Suppressor macrophage treated with lipopolysaccharide for 4 hours (primary cell): ENCODE data around the gene TNIP1.

ENCODE experiments used
- DNase-seq: peaks from one replicate; pipeline ENCODE4 v3.0.0-alpha.2; 2020

Gene TNIP1, protein sequence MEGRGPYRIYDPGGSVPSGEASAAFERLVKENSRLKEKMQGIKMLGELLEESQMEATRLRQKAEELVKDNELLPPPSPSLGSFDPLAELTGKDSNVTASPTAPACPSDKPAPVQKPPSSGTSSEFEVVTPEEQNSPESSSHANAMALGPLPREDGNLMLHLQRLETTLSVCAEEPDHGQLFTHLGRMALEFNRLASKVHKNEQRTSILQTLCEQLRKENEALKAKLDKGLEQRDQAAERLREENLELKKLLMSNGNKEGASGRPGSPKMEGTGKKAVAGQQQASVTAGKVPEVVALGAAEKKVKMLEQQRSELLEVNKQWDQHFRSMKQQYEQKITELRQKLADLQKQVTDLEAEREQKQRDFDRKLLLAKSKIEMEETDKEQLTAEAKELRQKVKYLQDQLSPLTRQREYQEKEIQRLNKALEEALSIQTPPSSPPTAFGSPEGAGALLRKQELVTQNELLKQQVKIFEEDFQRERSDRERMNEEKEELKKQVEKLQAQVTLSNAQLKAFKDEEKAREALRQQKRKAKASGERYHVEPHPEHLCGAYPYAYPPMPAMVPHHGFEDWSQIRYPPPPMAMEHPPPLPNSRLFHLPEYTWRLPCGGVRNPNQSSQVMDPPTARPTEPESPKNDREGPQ

GRCh38 chr5:151080613-151081430 is at the start of gene TNIP1:
TNIP1 (minus strand) TSS chr5:151081034; CDS start chr5:151065095, 15,939 bp downstream.
- peak; percentile 97 for DNase-seq

DNA sequence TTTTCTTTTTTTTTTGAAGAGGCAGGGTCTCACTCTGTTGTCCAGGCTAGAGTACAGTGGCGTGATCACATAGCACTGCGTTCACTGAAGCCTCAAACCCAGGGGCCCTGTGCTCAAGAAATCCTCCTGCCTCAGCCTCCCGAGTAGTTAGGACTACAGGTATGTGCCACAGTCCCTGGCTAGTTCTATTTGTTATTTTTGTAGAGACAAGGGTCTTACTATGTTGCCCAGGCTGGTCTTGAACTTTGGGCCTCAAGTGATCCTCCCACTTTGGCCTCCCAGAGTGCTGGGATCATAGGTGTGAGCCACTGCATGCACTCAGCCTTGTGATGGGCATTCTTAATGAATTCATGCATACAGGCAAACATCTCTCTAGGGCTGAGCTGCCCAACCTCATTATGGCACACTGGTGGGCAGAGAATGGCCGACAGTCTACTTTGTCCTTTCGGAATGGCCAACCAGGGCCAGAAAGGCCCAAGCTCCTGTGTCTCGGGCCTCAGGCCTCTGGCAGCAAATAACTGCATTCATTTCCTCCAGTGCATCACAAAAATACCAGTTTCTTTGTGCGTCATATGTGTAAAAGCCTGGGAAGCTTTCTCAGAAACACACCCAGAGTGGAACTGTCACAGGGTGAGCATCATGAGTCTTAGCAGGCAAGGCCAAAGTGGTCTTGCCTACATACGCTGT is 49.5 kb upstream of the TNIP1 start:
- DNase-seq = no peak

DNA sequence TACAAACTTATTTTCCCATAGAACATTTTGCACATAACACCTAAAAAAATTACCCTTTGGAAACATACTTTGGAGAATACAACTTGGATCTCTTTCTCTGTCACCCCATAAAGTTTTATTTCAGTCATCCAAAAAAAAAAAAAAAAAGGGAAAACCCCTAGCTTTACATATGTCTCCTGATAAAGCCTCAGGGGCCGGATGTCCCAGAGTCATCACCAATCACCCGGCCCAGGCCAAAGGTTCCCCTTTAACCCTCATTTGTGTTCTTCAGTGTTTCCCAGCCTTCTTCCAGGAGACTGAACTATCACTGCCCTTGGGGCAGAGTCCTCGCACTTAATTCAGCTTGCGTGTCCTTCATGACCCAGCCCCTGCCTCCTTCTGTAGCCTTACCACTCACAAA is 48.0 kb upstream of the TNIP1 start:
- no peak for DNase-seq

DNA sequence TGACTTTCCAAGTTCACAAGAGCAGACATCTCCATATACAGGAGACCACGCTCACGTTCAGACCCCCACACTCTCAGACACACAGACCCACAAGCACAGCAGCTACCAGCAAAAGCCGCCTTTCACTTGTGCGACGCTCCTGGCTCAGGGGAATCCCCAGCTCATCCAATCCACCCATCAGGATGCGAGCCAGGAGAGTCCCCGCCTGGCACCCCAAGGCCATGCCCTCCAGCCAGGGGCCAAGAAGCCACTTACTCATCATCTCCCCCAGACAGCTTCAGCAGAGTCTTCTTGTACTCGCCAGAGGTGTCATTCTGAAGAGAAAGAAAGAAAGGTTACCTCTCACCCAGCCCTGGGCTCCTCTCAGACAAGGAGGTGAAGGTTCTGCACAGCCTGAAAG is 47.1 kb upstream of the TNIP1 start:
- DNase-seq = no peak

DNA sequence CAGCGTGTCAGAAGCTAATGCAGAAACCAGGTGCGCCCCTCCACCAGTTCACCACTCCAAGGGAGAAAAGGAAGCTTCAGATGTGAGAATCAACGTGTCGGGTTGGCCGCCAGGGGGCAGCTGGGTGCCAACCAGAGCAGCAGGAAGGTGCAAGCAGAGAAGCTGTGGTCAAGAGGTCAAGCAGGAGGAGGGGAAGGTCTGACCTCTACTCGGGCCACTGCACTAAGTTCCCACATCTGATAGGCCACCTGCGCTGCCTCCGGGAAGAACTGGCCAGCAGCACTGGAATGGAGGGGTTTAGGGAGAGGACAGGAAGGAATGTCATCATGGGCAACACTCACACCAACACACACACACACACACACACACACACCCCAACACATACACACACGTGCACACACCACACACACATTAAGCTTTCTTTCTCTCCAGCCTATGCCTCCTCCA is 45.4 kb upstream of the TNIP1 start:
- DNase-seq = peak; percentile 80

- peak; percentile 85 for DNase-seq
These were observed 44.6 kb upstream of the TNIP1 start for GRCh38 chr5:151125421-151125820.

DNA sequence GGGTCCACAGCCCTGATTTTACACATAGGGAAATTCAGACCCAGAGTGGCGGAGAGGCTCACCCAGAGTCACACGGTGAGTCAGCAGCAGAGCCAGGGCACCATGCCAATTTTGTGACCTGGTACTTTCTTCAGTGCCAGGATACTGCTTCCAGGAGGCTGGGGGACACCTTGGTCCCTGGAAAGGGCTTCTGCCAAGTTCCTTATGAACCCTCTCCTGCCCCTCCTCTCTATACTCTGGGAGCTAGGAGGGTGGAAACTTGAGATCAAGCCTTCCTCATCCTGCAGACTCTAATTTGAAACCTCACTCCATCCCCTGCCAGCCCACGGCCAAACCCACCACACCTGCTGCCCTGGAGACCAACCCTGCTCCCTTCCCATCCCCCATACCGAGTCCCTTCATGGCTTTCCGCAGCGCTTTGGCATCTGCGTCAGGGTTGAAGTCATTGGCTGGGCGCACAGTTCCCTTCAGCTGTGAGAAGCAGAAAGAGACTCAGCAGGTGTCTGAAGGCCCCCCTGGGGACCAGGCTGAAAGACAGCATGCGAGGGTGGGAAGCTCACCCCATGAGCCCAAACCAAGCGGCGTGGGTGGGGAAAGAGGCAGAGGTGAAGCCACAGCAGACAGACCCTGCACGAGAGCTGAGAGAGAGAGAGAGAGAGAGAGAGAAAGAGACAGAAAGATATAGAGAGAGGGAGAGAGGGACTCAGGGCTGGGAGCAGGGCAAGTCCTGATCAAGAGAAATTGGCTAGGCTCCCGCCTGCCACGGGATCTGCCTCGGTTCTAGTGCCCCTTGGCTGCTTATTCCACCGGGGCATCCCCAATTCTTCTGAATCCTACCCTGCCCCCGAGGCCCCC is 43.3 kb upstream of the TNIP1 start:
- peak; percentile 37 for DNase-seq

- no peak for DNase-seq
These were observed 42.0 kb upstream of the TNIP1 start for GRCh38 chr5:151122828-151123227.

DNA sequence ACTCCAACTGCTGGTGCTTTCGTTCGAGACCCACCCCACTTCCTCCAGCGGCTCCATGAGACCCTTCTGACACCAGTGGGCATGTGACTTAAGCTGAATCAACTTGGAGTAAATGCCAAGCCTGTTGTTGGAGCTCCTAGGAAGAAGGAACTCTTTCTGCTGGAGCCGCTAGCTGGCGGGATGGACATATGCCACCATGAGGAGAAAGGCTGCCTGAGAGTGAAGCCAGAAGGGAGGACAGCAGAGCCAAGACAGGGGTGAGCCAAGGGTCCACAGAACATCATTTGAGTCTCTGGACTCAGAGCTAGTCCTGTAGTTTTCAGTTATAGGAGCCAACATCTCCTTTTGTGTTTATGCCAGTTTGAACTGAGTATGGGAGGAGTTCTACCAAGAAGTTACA is 40.8 kb upstream of the TNIP1 start:
- DNase-seq = no peak

DNA sequence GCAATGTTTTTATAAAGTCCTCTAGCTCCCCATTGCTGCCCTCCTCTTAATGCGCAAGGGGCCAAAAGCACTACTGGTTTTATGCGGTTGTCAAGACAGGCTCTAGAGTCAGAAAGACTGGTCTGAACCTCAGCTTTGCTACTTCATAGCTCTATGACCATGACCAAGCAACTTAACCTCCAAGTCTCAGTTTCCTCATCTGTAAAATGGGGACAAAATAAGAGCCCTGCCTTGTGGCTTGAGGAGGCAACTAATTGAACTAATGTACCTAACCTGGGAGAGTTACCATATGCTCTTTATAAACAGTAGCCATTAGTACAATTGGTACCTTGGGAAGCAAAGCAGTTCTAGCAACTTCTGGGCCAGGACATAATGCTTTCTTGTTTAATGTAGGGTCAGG is 40.3 kb upstream of the TNIP1 start:
- DNase-seq = no peak

DNA sequence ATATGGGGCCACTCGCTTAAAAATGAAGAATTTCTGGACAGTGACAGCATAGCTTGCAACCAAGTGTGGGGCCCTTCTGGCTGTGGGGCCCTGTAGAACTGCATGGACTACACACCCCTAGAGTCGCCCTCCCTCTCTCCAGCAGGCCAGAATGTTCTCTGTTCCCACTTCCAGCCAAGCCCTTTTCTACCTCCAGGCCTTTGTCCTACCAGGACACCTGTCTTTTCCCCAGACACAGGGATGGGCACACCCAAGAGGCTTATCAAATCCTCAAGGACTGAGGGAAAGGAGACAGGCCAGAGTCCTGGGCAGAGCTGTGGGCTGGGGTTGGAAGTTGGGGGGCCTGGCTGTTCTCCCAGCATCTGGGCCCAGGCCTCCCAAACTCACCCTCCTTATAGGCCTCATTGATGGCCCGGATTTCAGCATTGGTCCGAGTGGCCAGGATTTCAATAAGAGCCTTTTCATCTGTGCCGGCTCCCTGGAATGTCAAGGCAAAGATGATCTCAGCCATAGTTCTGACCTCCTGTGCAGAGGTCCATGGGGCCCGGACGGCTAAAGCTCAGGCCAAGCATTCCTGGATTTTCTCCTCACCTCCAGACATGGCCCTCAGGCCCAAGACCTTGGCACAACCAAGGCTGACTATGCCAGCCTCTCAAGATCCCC is 38.2 kb upstream of the TNIP1 start:
- no peak for DNase-seq

DNA sequence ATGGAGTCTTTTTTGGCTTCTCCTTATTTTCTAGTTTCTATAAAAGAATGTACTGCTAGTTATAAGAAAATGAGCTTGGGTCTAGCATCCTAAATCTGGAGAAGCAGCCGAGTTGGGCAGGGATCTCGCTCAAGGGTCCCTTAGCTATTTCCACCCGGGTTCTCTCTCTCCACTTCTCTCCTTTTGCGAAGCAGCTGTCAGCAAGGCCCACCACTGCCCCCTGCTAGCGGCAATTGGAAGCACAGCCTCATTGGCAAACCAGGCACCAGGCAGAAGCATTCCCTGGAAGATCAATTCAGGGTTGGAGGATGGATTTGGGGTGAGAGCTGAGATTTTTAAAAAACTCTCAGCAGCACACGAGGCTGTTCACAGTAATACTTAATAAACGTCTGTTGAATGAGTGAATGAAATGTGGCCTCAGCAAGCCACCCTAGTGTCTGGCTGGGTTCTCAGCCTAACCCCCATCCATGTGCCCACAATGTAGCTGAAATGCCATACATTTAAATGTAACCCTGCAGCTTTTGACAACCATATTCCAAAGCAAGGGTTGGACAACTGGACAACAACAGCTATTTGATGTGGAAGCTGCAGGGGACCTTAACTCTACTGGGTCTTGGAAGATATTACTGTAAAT is 34.6 kb upstream of the TNIP1 start:
- DNase-seq = peak; percentile 86

GRCh38 chr5:151113651-151114050 is 32.8 kb upstream of the TNIP1 start:
- peak; percentile 31 for DNase-seq

DNA sequence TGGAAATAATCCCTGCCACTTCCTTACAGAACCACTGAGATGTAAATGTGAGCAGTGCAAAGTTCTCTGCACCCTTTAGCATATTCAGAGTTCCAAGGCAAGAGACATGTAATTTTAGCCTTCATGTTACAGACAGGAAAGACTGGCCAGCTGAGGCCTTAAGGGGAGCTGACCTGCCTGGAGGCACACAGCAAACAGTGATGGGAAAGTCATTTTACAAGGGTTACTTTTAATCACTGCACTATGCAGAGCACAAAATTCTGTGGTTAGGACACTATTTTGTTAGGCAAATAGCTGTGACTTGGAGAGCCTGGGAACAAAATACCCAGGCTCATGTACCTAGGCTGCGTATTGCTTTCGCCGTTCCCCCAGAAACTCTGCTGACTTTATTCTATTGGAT is 30.2 kb upstream of the TNIP1 start:
- DNase-seq = no peak

GRCh38 chr5:151110122-151110681 is 29.4 kb upstream of the TNIP1 start:
- no peak for DNase-seq

DNA sequence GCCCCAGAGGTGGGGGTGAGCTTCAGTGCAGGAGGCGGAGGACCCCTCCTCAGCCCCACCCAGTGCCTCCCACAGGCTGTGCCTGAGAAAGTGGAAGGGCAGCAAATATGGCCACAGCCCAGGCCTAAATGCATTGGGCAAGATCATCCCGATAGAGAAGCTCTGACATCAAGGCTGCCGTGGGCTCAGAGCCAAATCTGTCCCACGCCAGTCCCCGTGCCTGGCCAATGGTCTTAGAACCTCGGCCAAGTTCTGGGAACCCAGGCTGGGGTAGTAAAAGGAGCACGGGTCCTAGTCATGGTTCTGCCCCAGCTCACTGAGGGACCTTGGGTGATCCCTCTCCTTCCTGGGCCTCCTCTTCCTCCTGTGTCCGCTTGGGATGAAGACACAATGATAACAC is 27.7 kb upstream of the TNIP1 start:
- DNase-seq = no peak

GRCh38 chr5:151107738-151108520 is 27.1 kb upstream of the TNIP1 start:
- DNase-seq = no peak

- no peak for DNase-seq
These were observed 26.2 kb upstream of the TNIP1 start for GRCh38 chr5:151107084-151107483.

- DNase-seq = no peak
These were observed 25.7 kb upstream of the TNIP1 start for GRCh38 chr5:151106509-151106908.

GRCh38 chr5:151106043-151106442 is 25.2 kb upstream of the TNIP1 start:
- no peak for DNase-seq
